Suppressor macrophage (primary cell): ENCODE measurements around the gene MDH1B.
"Not testable (repeated sequence)": the region's sequence is repeated elsewhere in the genome, so short reads cannot be mapped to it uniquely, and the experiment has no call there.

Source experiments
- DNase-seq, 4 experiments: peaks; one replicate each; pipeline ENCODE4 v3.0.0-alpha.2; 2020 to 2022

The MDH1B gene

DNA sequence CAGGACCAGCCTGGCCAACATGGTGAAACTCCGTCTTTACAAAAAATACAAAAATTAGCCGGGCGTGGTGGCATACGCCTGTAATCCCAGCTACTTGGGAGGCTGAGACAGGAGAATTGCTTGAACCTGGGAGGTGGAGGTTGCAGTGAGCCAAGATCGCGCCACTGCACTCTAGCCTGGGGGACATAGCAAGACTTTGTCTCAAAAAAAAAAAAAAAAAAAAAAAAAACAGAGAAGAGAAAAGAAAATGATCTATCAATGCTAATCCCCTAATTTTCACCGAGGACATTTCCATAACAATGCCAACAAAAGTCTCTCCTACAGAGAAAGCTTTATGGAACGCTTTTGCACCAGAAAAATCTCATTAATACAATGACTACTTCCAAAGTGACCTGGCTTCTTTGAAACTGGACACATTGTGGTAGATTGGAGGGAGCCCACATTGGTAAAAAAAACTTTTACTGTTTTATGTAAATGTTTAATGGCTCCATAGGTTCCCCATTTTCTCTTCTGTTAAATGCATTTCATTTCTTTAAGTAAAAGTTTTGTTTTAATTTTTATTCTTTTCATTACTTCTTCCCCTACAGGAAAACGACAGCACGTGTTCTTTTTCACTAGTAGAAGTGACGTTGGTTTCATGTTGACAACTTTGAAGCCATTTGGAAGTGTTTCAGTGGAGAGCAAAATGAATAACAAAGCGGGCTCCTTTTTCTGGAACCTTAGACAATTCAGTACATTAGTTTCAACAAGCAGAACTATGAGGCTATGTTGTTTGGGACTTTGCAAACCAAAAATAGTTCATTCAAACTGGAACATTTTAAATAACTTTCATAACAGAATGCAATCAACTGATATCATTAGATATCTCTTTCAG is 1.2 kb upstream of the MDH1B start:
- no peak for DNase-seq

DNA sequence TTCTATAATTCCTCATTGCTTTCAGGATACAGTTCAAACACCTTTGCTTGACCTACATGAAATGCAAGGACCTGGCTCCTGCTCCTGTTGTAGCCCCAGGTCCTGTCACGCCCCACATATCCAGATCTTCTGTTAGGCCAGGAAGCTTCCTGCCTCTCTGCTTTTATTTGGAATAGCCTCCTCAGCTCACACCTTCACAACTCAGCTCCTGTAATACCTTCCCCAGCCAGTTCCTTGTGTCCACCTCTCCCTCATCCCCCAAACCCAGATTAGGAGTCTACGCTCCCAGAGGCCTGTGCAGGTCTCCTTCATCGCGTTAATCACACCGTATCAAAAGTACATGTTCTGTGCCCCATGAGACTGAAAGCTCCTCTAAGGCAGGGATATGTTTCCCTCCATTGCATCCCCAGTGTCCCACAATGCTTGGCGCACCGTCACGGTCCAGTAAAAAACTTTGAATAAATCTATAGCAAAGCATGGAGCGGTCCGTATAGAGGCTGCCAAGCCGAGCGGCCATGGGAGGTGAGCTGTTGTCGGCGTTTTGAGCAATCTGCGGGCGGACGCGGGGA is 371 bp downstream of the MDH1B start:
- DNase-seq, result no peak

GRCh38 chr2:206756816-206757215 is 8.3 kb downstream of the MDH1B start:
- no peak for DNase-seq

- DNase-seq, result no peak
Measured at GRCh38 chr2:206740800-206741199, 24.3 kb downstream of the MDH1B start.

- DNase-seq, result no peak
Measured at GRCh38 chr2:206739271-206739670, 25.9 kb downstream of the MDH1B start.

DNA sequence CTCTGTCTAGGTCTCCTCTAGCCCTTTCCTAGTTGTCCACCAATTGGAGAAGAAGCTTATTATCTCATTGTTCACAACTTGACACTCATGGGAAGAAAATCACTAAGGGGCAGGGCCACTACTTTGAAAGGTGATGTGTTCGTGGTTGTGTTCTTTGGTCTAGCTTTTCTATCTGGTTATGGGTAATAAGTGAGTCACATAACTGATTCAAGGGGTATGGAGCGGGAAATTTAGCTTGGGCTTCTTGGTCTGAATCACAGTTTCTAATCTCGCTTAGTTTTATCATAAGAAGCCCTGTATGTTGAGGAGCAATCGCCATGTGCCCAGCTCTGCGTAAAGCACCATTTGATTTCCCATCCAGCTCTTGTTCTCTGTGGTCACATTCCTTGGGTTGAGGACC is 28.2 kb downstream of the MDH1B start:
- DNase-seq, result no peak

DNA sequence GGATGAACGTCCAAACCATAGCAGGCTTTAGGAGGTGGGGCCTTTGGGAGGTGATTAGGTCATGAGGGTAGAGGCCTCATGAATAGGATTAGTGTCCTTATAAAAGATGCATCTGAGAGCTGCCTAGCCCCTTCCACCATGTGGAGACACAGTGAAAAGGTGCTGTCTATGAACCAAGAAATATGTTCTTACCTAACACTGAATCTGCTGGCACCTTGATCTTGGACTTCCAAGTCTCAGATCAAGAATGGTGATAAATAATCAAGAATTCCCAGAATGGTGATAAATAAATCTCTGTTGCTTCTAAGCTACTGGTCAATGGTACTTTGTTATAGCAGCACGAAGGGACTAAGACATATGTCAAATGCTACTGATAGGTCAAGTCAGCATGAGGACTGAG is 31.8 kb downstream of the MDH1B start:
- DNase-seq, result no peak

DNA sequence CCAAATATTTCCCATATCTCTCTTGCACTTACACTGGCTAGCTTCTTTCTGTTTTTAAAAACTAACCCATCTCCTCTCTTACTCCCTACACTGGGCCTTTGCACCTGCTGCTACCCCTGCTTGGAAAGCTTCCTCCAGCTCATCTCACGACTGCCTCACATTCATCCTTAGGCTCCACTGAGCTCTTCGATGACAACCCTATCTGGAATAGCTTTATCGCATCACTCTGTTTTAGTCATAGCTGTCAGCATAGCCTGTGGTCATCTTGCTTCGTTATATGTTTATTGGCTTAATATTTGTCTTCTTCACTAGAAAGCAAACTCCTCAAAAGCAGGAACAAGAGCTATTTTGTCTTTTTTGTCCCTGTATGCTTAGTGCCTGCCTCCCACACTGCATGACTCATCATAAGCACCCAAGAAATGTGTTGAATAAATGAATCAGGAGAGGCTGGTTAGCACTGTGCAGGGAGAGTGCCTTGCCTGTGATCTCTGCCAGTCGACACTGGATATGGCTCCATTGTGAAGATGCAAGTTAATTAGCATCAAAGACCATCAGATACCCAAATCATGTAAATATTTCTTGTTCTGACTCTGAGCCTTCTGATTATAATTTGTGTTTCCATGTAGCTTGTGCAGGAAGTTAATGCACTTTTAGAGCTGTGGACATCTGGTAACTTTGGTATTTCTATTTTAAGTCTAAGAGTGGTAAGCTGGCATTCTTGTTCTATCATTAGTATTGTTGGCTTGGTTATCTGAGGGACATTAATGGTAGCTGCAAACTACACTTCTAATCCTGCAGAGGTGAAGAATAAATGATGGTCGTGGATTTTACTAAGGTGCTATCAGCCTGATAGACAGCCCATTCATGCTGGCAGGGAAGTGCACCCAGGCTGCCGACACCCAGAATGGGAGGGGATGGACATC is 36.6 kb downstream of the MDH1B start:
- DNase-seq, result peak; percentile 48 to 75 (median 70)

GRCh38 chr2:206727287-206727686 is 37.8 kb downstream of the MDH1B start:
- DNase-seq, result no peak

- no peak for DNase-seq
Measured at GRCh38 chr2:206723288-206723687, 41.8 kb downstream of the MDH1B start.

GRCh38 chr2:206721256-206721920 is 43.7 kb downstream of the MDH1B start:
- no peak for DNase-seq

- DNase-seq, result no peak
Measured at GRCh38 chr2:206718296-206718695, 46.8 kb downstream of the MDH1B start, which contains the start of gene DYTN. TSS of gene DYTN (minus strand) at chr2:206718396. CDS start at chr2:206718279, 117 bp downstream.

DNA sequence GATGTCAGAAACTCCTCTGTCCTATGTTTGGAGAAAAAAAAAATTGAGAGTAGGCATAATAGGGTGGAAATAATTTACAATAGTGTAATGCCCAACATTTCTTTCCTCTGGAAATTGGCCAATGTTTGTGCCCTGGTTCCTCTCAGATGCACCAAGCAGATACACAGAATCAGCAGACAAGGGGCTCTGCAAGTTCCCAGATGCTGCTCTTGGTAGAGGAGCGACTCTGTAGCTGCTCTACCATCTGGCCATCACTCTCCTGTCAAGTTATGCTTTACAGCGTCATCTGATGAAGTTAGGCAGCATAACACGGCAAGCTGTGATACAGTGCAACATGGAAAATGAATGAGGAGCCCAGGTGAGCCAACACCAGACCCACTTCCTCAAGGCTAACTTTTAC is 48.5 kb downstream of the MDH1B start:
- no peak for DNase-seq

GRCh38 chr2:206715183-206715582 is 49.9 kb downstream of the MDH1B start:
- DNase-seq, result not testable (repeated sequence)

DNA sequence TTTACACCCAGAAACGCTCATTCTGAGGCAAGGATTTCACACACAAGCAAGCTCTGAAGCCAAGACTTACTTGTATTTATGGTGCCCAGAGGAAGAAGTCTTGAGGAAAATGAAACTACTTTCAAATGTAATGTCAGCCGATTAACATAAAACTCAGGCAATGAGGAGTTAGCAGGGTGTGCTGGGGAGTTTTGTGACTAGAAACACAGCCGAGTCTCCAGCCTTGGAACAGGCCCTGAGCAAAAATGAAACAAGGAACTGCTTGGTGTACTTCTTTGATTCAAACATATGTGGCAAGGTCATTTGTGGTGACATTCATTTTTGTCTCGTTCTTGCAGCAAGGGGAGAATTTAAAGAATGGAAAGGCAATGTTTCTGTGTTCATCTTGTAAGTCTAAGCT is 51.4 kb downstream of the MDH1B start:
- peak in 3 of 4 experiments; percentile 32 to 62 (median 43) for DNase-seq

DNA sequence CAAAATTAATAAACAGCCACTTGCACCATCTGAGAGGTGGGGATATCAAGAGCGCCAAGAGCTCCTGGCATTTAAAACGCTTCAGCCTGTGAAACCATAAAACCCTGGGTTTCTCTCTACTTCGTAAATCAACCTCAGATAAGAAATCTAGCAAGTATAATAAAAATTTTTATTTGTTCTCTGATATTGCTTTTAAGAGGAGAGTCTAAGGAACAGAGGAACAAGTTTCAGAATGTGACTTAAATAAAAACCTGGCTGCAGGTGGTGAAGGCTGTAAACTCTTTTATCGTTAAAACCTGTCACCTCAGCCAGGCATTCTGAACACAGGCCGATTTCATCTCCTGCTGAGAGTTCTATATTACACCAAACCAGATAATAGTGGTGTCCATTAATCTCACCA is 56.8 kb downstream of the MDH1B start:
- DNase-seq, result no peak

DNA sequence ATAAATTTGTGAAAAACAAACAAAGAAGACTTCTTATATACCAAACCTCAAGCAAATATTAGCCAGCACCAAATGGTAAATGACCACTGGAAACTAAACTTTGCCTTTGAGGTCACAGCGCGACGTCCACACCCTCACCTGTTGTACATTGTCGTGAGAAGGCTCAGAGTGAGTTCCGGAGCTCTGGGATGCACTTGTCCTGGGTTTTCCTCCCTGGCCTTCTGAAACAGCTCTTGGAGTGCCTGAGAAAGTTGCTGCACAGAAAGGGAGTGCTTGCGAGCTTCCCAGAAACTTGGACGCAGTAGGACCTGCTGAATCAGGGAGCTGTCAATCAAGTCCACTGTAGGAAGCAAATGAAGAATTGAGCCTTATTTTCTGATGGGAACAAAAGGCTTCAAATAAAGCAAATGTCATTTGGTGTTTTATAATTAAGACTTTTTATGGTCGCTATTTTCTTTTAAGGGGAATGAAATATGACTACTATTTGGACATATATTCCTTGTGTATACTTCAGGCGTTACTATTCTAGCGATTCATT is 57.9 kb downstream of the MDH1B start:
- DNase-seq, result no peak

DNA sequence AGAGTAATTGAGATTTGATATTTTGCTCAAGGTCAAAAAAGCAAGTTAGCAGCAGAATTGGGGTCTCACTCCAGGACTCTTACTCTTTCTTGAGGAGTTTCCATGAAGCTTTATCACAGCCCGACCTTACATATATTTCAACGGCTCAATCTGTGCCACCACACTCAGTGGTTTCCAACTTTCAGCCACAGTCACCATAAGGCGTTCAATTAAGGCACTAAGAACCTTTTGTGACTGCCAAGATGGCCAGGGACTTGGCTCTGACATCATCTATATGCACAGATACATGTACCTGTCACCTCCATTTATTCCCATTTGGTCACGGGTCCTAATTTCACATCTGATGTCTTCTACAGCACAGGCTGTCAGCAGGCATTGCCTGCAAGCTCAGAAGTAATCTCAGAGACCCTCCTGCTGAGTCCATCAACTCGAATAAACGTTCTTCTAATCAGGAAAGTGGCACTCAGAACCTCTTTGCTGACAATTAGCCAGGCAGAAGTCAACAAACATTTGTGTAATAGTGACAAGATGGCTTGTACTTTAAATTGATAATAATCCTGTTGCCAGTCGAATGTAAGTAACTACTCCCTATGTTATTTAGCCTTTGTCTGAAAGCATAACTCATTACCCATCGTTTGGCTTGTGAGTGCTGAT is 63.0 kb downstream of the MDH1B start:
- no peak for DNase-seq

GRCh38 chr2:206700156-206700555 is 65.0 kb downstream of the MDH1B start:
- DNase-seq, result peak; percentile 10 to 57 (median 54)

DNA sequence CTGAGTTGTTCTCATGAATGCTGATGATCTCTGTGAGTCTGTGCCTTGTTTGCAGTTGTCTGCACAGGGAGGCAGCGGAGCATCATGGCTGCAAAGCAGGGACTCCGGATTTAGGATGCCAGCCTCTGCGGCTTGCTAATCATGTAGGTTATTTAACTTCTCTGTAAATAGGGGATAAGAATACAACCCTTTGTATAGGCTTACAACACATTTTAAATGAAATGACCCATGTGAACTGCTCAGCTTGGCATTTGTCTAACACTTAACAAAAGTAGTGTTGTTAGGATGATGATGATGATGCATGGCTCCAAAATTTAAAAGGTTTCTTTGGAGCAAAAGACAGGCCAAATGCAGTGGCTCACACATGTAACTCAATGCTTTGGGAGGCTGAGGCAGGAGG is 66.3 kb downstream of the MDH1B start:
- no peak for DNase-seq

GRCh38 chr2:206696910-206697309 is 68.2 kb downstream of the MDH1B start:
- no peak for DNase-seq
